ENCODE data around the gene HOXC12.

HOXC12 gene

GRCh38 chr12:53956914-53957536 is 2.3 kb downstream of the HOXC12 start:
- no peak for DNase-seq

GRCh38 chr12:53958128-53958527 is 3.4 kb downstream of the HOXC12 start:
- no peak for DNase-seq

- no peak for DNase-seq
These were observed 4.6 kb downstream of the HOXC12 start for GRCh38 chr12:53959314-53959713.

GRCh38 chr12:53960187-53961024 is 5.7 kb downstream of the HOXC12 start:
- no peak for DNase-seq

- no peak for DNase-seq
These were observed 6.5 kb downstream of the HOXC12 start for GRCh38 chr12:53961025-53961761.

- no peak for DNase-seq
These were observed 8.3 kb downstream of the HOXC12 start for GRCh38 chr12:53963005-53963404.

GRCh38 chr12:53963434-53964314 is 9.0 kb downstream of the HOXC12 start:
- no peak for DNase-seq

GRCh38 chr12:53964315-53964713 is 9.6 kb downstream of the HOXC12 start:
- no peak for DNase-seq

- DNase-seq = no peak
These were observed 10.8 kb downstream of the HOXC12 start for GRCh38 chr12:53965281-53966084.

GRCh38 chr12:53966085-53966384 is 11.3 kb downstream of the HOXC12 start:
- no peak for DNase-seq

- DNase-seq = no peak
These were observed 11.9 kb downstream of the HOXC12 start for GRCh38 chr12:53966385-53967133.

GRCh38 chr12:53967421-53967925 is 12.8 kb downstream of the HOXC12 start:
- no peak for DNase-seq

- no peak for DNase-seq
These were observed 13.8 kb downstream of the HOXC12 start for GRCh38 chr12:53968214-53969127.

- no peak for DNase-seq
These were observed 15.0 kb downstream of the HOXC12 start for GRCh38 chr12:53969588-53970259.

- DNase-seq = no peak
These were observed 15.7 kb downstream of the HOXC12 start for GRCh38 chr12:53970451-53970850.

GRCh38 chr12:53971129-53971528 is 16.4 kb downstream of the HOXC12 start:
- no peak for DNase-seq

GRCh38 chr12:53971686-53972085 is 17.0 kb downstream of the HOXC12 start:
- no peak for DNase-seq

- DNase-seq = no peak
These were observed 17.5 kb downstream of the HOXC12 start for GRCh38 chr12:53972152-53972702.

GRCh38 chr12:53972722-53973235 is 18.1 kb downstream of the HOXC12 start, which contains the start of gene HOXC11:
HOXC11 (plus strand) TSS chr12:53973126; CDS start chr12:53973242, 116 bp downstream.
- no peak for DNase-seq
